NB4 (cell line): ENCODE measurements around the gene IL16.

ENCODE experiments used
- DNase-seq: peaks from one replicate; pipeline ENCODE4 v3.0.0; 2010; ENCODE audit warnings: low read depth
- H3K4me3 ChIP-seq: one replicate; pipeline ENCODE4 v1.5.1; 2011; ENCODE audit warnings: mild to moderate bottlenecking, low read depth, low read length, moderate library complexity
- CTCF ChIP-seq: IDR thresholded peaks from one replicate; pipeline ENCODE4 v1.5.1; 2012; ENCODE audit warnings: low read depth, low read length
- MAX ChIP-seq: IDR thresholded peaks from 2 replicates; pipeline ENCODE4 v1.6.1; 2011; ENCODE audit warnings: low read depth, low read length
- MYC ChIP-seq: IDR thresholded peaks from 2 replicates; pipeline ENCODE4 v1.6.1; 2011; ENCODE audit warnings: low read depth, low read length
- POLR2A ChIP-seq: IDR thresholded peaks from 2 replicates; pipeline ENCODE4 v1.6.1; 2011; ENCODE audit warnings: mild to moderate bottlenecking; ENCODE audit not compliant: insufficient read length; ENCODE audit errors: extremely low read depth

IL16 gene

GRCh38 chr15:81337241-81337640, 140.6 kb downstream of the IL16 start:
- H3K4me3 ChIP-seq = no peak overlapping the region
- no peak for TF ChIP-seq POLR2A
- no peak for DNase-seq

- TF ChIP-seq MYC (no peak), MAX (no peak)
- H3K4me3 ChIP-seq = no peak overlapping the region
- no peak for DNase-seq
Observed at GRCh38 chr15:81337713-81338157, 141.1 kb downstream of the IL16 start.

- no peak overlapping the region for H3K4me3 ChIP-seq
- TF ChIP-seq MAX (peak; percentile 48; the same call in 1 of the 2 replicates), POLR2A (no peak), CTCF (no peak), MYC (peak; percentile 56; the same call in 1 of the 2 replicates)
- peak; percentile 71 for DNase-seq
Observed at GRCh38 chr15:81338170-81339007, 141.7 kb downstream of the IL16 start.

- no peak for DNase-seq
- TF ChIP-seq MAX = no peak
- TF ChIP-seq CTCF = no peak
- TF ChIP-seq MYC = no peak
- TF ChIP-seq POLR2A = no peak
- H3K4me3 ChIP-seq = no peak overlapping the region
Observed at GRCh38 chr15:81339321-81339720, 142.6 kb downstream of the IL16 start.

GRCh38 chr15:81339851-81340250, 143.2 kb downstream of the IL16 start:
- H3K4me3 ChIP-seq = no peak overlapping the region
- no peak for DNase-seq
- TF ChIP-seq MYC = no peak
- no peak for TF ChIP-seq MAX
- TF ChIP-seq CTCF = no peak
- TF ChIP-seq POLR2A = no peak

- no peak overlapping the region for H3K4me3 ChIP-seq
- TF ChIP-seq MAX (no peak), POLR2A (no peak), CTCF (no peak), MYC (no peak)
- no peak for DNase-seq
Observed at GRCh38 chr15:81341351-81341750, 144.7 kb downstream of the IL16 start.

GRCh38 chr15:81343371-81343770, 146.7 kb downstream of the IL16 start:
- no peak overlapping the region for H3K4me3 ChIP-seq
- no peak for DNase-seq
- TF ChIP-seq CTCF = no peak
- no peak for TF ChIP-seq MYC
- no peak for TF ChIP-seq POLR2A
- TF ChIP-seq MAX = no peak
